COLO668 (cell line): ENCODE results near the gene ATF7IP.
"Not testable (repeated sequence)": the region's sequence is repeated elsewhere in the genome, so short reads cannot be mapped to it uniquely, and the experiment has no call there.

Experiments
- DNase-seq: peaks from one replicate; lab custom pipeline; 2025; ENCODE audit not compliant: unreplicated experiment; lab: John Stamatoyannopoulos, UW

ATF7IP gene, protein sequence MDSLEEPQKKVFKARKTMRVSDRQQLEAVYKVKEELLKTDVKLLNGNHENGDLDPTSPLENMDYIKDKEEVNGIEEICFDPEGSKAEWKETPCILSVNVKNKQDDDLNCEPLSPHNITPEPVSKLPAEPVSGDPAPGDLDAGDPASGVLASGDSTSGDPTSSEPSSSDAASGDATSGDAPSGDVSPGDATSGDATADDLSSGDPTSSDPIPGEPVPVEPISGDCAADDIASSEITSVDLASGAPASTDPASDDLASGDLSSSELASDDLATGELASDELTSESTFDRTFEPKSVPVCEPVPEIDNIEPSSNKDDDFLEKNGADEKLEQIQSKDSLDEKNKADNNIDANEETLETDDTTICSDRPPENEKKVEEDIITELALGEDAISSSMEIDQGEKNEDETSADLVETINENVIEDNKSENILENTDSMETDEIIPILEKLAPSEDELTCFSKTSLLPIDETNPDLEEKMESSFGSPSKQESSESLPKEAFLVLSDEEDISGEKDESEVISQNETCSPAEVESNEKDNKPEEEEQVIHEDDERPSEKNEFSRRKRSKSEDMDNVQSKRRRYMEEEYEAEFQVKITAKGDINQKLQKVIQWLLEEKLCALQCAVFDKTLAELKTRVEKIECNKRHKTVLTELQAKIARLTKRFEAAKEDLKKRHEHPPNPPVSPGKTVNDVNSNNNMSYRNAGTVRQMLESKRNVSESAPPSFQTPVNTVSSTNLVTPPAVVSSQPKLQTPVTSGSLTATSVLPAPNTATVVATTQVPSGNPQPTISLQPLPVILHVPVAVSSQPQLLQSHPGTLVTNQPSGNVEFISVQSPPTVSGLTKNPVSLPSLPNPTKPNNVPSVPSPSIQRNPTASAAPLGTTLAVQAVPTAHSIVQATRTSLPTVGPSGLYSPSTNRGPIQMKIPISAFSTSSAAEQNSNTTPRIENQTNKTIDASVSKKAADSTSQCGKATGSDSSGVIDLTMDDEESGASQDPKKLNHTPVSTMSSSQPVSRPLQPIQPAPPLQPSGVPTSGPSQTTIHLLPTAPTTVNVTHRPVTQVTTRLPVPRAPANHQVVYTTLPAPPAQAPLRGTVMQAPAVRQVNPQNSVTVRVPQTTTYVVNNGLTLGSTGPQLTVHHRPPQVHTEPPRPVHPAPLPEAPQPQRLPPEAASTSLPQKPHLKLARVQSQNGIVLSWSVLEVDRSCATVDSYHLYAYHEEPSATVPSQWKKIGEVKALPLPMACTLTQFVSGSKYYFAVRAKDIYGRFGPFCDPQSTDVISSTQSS

DNA sequence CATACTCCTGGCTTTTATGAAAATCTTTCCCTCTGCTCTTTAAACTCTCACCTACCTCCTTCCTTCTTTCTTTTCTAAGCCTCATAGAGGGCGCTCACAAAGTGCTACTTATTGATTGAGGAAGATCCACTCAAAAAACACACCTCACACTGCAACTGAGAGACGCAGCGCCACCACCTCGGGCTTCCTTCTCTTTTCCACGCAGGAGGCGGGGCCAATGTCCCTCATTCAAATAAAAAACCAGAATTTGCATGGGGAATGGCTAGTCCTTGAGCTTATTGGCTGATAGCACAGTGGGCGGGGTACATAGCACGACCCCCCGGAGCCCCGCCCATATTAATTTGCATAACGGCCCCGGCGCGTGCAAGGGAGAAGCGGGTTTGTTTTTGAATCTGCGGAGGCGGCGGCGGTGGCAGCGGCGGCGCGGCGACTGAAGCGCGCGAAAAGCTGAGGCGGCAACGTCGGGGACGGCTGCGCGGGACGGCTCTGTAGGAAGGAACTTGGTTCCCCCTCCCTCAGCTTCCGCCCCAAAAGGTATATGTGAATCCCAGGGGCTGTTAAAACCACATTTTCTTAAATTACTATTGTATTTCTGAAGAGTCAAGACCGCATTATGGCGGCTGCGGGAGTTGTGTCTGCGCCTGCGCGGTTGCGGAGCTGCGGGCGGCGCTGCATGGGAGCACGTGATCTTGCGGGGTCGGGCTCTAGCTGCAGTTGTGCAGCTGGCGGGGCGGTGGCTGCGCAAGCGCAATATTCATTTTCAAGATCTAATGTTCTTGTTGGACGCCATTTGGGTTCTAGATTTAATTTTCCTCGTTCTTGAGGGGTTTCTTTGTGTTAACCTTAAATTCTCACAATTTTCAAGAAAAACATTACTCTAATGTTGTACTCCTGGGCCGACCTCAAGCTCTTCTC lies at the start of gene ATF7IP:
ATF7IP (plus strand) TSS at position 389 of the 915 bp plus-strand sequence. CDS start 58,234 bp downstream, outside the sequence.
- peak; percentile 92 for DNase-seq

DNA sequence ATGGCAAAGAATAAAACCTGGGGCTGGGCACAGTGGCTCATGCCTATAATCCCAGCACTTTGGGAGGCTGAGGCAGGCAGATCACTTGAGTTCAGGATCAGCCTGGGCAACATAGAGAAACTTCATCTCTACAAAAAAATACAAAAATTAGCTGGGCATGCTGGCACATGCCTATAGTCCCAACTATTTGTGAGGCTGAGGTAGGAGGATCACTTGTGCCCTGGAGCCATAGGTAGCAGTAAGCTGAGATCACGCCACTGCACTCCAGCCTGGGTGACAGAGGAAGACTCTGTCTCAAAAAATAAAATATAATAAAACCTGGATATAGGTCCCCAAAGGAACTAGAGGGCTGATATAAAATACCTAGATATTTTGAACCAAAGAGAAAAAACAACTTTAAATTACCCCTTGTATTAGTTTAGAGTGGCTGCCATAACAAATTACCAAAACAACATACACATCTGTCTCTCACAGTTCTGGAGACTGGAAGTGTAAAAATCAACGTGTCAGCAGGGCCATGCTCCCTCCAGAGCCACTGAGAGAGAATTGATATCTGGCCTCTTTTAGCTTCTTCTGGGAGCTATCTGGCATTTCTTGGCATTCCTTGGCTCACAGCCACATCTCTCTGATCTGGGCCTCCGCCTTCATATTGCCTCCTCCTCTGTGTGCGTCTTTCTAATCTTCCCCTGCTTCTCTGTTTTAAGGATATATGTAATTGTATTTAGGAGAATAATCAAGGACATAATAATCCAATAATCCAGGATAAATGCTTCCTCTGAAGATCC lies 47.9 kb upstream of the ATF7IP start:
- no peak for DNase-seq

DNA sequence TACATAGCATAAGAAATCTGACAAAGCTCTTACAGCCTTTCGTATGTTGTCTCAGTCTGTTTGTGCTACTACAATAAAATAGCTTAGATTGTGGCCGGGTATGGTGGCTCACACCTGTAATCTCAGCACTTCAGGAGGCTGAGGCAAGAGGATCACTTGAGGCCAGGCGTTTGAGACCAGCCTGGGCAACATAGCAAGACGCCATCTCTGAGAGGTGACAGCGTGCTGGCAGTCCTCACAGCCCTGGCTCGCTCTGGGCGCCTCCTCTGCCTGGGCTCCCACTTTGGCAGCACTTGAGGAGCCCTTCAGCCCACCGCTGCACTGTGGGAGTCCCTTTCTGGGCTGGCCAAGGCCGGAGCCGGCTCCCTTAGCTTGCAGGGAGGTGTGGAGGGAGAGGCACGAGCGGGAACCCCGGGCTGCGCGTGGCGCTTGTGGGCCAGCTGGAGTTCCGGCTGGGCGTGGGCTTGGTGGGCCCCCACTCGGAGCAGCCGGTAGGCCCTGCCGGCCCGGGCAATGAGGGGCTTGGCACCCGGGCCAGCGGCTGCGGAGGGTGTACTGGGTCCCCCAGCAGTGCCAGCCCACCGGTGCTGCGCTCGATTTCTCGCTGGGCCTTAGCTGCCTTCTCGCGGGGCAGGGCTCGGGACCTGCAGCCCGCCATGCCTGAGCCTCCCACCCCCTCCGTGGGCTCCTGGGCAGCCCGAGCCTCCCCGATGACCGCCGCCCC lies 45.6 kb upstream of the ATF7IP start:
- not testable (repeated sequence) for DNase-seq

DNA sequence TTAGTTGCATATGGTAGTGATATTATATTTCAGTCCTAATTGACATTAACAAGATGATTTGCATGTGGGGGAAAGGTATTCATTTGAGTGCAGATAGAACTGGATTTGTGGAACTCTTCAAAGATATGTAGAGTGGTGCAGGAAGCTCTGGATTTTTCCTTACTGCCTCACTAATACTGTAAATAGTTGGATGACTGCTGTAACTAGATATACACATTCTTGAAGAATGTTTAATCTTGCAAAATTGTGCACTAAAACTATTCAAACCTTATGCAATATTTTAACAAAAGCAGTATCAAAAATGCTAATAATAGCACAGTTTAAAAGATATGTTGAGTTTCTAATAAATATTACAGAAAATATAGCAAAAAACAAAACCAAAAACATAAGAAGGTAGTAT lies 43.1 kb upstream of the ATF7IP start:
- no peak for DNase-seq

DNA sequence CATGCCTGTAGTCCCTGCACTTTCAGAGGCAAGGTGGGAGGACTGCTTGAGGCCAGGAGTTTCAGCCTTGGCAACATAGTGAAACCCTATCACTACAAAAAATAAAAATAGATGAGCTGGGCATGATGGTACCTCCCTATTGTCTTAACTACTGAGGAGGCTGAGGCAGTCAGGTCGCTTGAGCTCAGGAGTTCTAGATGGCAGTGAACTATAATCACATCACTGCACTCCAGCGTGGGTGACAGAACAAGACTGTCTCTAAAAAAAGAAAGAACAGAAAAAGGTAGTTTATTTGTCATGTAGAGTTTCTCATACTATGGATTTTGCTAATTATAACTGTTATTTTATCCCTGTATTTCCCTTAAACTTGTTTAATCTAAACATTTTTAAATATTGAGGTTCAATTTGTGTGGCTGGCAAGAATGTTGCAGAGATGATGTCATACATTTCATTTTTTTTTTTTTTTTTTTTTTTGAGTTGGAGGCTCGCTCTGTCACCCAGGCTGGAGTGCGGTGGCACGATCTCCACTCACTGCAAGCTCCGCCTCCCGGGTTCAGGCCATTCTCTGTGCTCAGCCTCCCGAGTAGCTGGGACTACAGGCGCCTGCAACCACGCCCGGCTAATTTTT lies 39.7 kb upstream of the ATF7IP start:
- no peak for DNase-seq

DNA sequence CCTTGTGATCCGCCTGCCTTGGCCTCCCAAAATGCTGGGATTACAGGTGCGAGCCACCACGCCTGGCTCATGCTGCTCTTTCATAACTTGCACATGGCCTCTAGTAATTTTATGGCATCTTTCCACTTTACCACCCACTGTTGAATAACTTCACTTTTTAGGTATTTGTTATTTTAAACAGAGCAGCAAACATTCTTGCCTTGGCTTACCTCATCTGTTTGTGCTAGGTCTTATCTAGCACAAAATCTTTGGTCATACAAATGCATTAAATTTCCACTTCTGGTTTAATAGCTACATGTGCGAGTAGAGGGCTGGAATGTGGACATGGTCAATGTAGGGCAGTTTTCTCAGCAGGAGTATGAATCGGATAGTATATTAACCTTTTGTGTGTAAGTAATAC lies 38.8 kb upstream of the ATF7IP start:
- DNase-seq, result no peak

DNA sequence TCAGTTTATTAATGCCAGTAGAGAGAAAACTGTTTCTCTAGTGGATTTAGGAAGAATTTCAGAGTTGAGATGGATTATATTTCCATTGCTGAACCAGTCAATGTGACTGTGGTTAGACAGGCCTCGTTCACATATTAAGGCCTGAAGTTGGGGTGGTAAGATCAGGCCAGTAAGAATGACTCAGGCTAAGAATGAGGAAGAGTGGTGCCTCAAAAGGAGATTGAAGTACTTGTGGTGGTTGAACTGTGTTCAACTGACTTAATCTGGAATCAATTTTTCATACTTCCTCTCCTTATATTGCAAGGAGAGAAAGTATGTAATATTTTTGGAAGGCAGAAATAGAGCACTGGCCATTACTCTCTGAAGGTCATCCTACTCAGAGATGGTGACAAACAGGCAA lies 37.8 kb upstream of the ATF7IP start:
- DNase-seq, result no peak

DNA sequence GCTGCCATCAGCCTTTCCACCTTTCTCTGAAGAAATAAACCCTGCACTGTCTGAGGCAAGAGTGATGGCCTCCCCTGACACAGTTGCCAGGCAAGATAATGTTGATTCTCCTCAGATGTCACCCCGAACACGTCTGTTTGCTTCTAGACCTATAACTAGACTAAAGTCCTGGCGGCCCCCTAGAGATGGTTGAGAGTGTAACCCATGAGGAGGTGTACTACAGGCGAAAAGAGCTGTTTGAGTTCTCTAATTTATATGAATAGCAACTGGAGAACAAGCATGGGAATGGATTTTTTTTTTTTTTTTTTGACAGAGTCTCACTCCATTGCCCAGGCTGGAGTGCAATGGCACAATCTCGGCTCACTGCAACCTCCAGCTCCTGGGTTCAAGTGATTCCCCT lies 33.0 kb upstream of the ATF7IP start:
- DNase-seq, result no peak

DNA sequence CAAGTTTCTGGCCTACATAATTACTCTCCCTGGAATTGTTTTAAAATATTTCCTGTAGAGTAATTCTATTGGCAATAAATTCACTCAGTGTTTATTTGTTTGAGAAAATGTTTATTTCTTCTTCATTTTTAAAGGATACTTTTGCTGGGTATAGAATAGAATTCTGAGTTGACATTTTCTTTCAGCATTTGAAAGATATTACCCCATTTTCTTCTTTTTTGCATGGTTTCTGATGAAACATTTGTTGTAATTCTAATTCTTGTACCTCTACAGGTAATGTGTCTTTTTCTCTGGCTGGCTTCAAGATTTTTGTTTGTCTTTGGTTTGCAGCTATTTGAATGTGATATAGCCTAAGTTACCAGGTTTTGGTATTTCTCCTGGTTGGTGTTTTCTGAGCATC lies 25.1 kb upstream of the ATF7IP start:
- no peak for DNase-seq

DNA sequence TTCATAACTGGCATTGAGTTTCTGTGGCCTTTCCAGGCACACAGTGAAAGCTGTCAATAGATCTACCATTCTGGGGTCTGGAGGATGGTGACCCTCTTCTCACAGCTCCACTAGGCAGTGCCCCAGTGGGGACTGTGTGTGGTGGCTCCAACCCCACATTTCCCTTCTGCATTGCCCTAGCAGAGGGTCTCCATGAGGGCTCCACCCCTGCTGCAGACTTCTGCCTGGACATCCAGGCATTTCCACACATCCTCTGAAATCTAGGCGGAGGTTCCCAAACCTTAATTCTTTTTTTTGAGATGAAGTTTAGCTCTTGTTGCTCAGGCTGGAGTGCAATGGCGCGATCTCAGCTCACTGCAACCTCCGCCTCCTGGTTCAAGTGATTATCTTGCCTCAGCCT lies 14.0 kb upstream of the ATF7IP start:
- not testable (repeated sequence) for DNase-seq

DNA sequence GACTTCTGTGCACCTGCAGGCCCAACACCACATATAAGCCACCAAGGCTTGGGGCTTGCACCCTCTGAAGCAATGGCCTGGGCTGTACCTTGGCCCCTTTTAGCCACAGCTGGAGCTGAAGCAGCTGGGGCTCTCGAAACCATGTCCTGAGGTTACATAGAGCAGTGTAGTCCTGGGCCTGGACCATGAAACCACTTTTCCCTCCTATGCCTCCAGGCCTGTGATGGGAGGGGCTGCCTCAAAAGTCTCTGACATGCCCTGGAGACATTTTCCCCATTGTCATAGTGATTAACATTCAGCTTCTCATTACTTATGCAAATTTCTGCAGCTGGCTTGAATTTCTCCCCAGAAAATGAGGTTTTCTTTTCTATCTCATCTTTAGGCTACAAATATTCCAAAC lies 13.4 kb upstream of the ATF7IP start:
- DNase-seq, result not testable (repeated sequence)

DNA sequence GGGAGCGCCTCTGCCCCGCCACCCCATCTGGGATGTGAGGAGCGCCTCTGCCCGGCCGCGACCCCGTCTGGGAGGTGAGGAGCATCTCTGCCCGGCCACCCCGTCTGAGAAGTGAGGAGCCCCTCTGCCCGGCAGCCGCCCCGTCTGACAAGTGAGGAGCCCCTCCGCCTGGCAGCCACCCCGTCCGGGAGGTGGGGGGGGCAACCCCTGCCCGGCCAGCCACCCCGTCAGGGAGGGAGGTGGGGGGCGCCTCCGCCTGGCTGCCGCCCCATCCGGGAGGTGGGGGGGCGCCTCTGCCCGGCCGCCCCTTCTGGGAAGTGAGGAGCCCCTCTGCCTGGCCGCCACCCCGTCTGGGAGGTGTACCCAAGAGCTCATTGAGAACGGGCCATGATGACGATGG lies 10.8 kb upstream of the ATF7IP start:
- DNase-seq, result not testable (repeated sequence)

DNA sequence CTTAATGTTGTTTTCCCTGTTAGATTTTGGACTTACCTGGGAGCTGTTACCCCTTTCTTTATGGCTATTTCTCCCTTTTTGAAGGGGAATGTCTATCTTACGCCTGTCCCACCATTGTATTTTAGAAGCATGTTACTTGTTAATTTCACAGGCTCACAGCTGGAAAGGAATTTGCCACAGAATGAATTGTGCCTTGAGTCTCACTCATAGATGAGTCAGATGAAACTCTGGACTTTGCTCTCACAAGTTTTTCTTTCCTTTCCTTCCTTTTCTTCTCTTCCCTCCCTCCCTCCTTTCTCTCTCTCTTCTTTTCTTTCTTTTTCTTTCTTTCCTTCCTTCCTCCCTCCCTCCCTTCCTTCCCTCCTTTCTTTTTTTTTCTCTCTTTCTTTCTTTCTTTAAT lies 9.3 kb upstream of the ATF7IP start:
- DNase-seq, result no peak

DNA sequence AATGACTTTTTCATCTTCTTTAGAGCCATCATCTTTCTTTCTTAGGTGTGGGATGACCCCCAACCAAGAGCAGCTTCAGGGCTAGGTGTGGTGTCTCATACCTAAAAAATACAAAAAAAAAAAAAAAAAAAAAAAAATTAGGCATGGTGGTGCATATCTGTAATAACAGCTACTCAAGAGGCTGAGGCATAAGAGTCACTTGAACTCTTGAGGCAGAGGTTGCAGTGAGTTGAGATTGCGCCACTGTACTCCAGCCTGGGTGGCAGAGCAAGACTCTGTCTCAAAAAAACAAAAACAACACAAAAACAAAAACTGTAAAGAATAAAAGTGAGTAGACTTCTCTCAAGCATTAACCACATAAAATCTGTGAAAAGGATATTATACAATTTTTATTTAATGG lies 8.0 kb upstream of the ATF7IP start:
- no peak for DNase-seq

DNA sequence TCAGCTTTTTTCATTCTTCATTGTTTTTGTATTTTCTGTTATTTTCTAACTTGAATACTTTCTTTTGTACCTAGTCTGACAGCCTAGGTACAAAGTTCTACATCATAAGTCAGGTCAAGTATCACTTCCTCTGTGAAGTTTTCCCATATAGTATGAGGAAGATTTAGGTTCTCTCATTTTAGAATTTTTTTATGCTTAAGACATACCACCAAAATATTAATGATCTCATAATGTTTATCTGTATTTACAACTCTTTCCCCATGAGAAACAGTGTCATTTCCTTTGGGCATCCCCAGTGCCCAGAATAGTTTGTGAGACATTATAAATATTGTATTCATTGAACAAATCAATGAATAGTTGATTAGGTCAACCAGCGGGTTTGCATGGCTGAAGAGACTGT lies 3.1 kb upstream of the ATF7IP start:
- no peak for DNase-seq

DNA sequence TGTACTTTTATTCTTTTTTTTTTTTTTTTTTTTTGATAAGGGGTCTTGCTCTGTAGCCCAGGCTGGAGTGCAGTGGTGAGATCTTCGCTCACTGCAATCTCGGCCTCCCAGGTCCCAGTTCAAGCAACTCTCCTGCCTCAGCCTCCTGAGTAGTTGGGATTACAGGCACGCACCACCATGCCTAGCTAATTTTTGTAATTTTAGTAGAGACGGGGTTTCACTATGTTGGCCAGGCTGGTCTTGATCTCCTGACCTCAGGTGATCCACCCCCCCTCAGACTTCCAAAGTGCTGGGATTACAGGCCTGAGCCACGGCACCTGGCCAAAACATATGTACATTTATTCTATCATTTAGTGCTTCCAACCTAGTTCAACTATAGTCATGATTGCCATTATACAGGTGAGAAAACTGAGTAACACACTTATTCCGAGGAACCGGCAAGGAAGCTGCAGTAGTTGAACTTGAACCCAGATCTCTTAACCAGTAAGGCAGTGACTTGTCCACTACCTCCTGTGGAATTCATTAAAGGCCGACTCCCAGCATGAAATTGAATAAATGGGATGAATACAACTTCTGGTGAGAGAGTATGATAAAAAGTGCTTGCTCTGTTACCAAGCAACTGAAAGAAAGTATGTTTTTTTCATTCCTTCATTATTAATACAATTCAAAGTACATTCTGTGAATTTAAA lies 755 bp upstream of the ATF7IP start:
- DNase-seq, result no peak

DNA sequence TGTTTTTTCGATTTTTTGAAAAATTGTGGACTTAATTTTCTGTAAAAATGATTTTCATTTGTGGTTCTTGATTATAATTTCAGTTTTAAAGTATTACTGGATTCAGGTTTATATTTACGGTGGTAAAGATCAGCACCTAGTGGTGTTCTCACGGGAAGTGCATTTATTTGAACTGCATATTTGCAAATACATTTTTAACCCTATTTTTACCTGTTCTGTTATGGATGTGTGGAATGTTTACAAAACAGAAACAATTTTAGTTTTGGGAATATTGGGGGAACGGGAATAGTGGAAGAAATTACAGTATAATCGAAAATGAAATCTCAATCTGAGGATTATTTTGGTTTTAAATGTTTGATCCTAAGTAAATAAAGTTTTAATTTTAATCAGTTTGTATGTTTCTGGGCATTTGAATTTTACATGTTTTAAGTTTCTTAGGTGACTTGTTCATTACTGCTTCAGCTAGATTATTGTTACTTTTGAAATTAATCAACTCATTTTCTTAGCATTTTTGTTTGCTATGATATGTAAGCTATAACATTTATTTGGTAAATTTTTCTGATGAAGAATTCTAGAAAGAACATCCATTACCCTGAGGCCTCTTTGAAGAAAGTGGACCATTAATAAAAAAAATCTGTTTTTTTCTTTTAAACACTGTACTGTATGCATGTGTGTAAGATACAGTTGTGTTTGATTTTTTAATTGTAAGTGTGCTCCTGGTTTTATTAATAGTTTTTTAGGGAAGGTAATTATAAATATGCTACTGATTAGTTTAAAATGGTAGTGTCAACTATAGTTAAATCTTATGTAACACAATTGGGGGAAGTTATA lies 942 bp downstream of the ATF7IP start:
- DNase-seq, result no peak
